Lower leg skin (tissue), 3 donors: ENCODE measurements around the gene KIAA0513.

ENCODE experiments used
- CTCF ChIP-seq, 3 donors: fragments of 450-650 bp; IDR thresholded peaks; one replicate each; pipeline ENCODE4 v1.5.1; 2016; ENCODE audit warnings: antibody characterized with exemption in 3 of 3, mild to moderate bottlenecking in 3 of 3, moderate library complexity in 2 of 3
- POLR2A ChIP-seq, 2 donors: fragments of 450-650 bp; IDR thresholded peaks; one replicate each; pipeline ENCODE4 v1.6.1; 2016 to 2017; ENCODE audit warnings: antibody characterized with exemption in 2 of 2, mild to moderate bottlenecking in 1 of 2, moderate library complexity in 1 of 2

GRCh38 chr16:85019659-85020245 lies 7.8 kb upstream of the KIAA0513 start:
- TF ChIP-seq CTCF (IDR thresholded peaks at IDR 0.05): no peak
- no peak for TF ChIP-seq POLR2A (IDR thresholded peaks at IDR 0.05)
